Measurements from ENCODE around the gene PLK4. TPM values are rescaled to one million over a fixed set of nuclear protein-coding genes. Genes with fewer than 3 reads are reported as not detected.

The PLK4 gene
- polyA plus RNA-seq, 1 donor = 9.9 TPM

Other genes starting within 250 kb of the PLK4 start
- 7.7 TPM for gene INTU, start 247.9 kb upstream of the PLK4 start, polyA plus RNA-seq
- 0.03 TPM for gene SLC25A31, start 150.5 kb upstream of the PLK4 start, polyA plus RNA-seq
- 2.1 TPM for gene HSPA4L, start 98.6 kb upstream of the PLK4 start, polyA plus RNA-seq
- gene MFSD8, start 84.3 kb downstream of the PLK4 start, polyA plus RNA-seq = 34.4 TPM
- 18.6 TPM for gene ABHD18, start 84.5 kb downstream of the PLK4 start, polyA plus RNA-seq
- 26.0 TPM for gene LARP1B, start 180.4 kb downstream of the PLK4 start, polyA plus RNA-seq